Activated naive CD4-positive, alpha-beta T cell treated with anti-CD3 and anti-CD28 coated beads, Interleukin-2, amount 50 U/mL, for 24 hours (primary cell): ENCODE data around the gene NOXA1.
A peak's percentile ranks its signal among the peaks of the same experiment; 100 is the strongest.
"Not testable (repeated sequence)": the region's sequence is repeated elsewhere in the genome, so short reads cannot be mapped to it uniquely, and the experiment has no call there.

Experiments
- H3K27ac Mint-ChIP-seq: one replicate; pipeline ENCODE4 v1.8.0; 2021; ENCODE audit warnings: mild to moderate bottlenecking, mixed read lengths
- H3K27me3 Mint-ChIP-seq: one replicate; pipeline ENCODE4 v1.8.0; 2021; ENCODE audit warnings: mixed read lengths
- H3K36me3 Mint-ChIP-seq: one replicate; pipeline ENCODE4 v1.8.0; 2021; ENCODE audit warnings: mixed read lengths
- H3K4me1 Mint-ChIP-seq: one replicate; pipeline ENCODE4 v1.8.0; 2021; ENCODE audit warnings: mixed read lengths
- H3K4me3 Mint-ChIP-seq: one replicate; pipeline ENCODE4 v1.8.0; 2021; ENCODE audit warnings: mild to moderate bottlenecking, mixed read lengths
- H3K9me3 Mint-ChIP-seq: one replicate; pipeline ENCODE4 v1.8.0; 2021; ENCODE audit warnings: mixed read lengths

Gene NOXA1

DNA sequence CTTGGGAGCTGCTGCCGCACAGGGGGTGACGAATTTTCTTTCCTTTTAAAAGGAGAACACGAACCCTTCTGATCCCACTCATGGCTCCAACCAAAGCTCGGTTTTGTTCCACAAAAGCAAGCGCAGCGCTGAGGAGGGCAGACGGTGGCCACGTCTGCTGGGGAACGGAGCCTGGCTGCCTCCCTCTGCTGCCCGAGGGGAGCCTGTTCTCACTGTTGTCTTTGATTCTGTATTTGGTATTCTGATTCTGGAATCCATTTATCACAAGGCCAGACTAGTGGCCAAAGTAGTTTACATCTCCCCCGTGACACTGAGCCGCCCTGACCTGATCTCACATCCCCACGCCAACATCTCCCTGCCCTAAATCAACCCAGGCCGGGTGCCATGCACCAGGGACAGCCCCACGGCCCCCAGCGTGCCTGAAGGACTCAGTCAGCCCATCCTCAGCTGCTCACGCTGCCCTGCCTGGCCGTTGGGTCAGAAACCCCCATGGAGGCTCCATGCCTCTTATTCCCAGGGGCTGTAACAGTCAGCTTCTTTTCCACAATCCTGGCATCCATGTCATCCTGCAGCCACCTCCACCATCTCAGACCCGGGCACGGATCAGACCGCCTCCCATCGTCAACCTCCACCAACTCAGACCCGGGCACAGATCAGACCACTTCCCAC is 42.7 kb downstream of the NOXA1 start:
- Mint-ChIP-seq H3K36me3 (no peaks in the 10 kb centered on the region), H3K4me1 (peaks cover 33% of the 10 kb centered on the region), H3K27ac (no peak overlapping the region), H3K9me3 (no peaks in the 10 kb centered on the region), H3K27me3 (no peaks in the 10 kb centered on the region), H3K4me3 (no peak overlapping the region)

DNA sequence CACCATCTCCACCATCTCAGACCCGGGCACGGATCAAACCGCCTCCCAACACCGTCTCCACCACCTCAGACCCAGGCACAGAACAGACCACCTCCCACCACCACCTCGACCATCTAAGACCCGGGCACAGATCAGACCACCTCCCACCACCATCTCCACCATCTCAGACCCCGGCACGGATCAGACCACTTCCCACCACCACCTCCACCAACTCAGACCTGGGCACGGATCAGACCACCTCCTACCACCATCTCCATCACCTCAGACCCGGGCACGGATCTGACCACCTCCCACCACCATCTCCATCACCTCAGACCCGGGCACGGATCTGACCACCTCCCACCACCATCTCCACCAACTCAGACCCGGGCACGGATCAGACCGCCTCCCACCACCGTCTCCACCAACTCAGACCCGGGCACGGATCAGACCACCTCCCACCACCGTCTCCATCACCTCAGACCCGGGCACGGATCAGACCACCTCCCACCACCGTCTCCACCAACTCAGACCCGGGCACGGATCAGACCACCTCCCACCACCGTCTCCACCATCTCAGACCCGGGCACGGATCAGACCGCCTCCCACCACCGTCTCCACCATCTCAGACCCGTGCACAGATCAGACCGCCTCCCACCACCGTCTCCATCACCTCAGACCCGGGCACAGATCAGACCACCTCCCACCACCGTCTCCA is 43.3 kb downstream of the NOXA1 start:
- not testable (repeated sequence) for H3K27ac Mint-ChIP-seq, H3K9me3 Mint-ChIP-seq, H3K27me3 Mint-ChIP-seq, H3K4me3 Mint-ChIP-seq, H3K36me3 Mint-ChIP-seq
- H3K4me1 Mint-ChIP-seq, result peaks cover 32% of the 10 kb centered on the region

DNA sequence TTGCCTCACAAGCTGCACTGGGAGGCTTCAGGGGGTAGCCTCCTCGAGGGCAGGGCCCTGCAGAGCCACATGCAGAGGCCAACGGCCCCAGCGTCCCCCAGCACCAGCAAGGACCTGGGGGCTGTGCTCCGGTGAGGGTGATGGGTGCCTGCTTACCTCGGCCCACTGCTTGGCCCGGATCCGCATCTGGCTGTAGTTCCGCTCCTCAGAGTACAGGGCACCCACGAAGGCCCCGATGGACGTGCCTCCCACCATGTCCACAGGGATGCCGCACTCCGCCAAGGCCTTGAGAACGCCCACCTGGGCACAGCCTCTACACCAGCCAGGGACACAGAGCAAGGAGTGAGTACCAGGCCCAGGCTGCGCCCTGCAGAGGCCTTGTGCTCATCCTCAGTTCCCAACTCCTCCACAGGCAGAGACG is 44.0 kb downstream of the NOXA1 start:
- Mint-ChIP-seq H3K9me3 (no peaks in the 10 kb centered on the region), H3K27me3 (no peaks in the 10 kb centered on the region), H3K4me3 (no peak overlapping the region), H3K36me3 (no peaks in the 10 kb centered on the region), H3K4me1 (peaks cover 32% of the 10 kb centered on the region), H3K27ac (no peak overlapping the region)

DNA sequence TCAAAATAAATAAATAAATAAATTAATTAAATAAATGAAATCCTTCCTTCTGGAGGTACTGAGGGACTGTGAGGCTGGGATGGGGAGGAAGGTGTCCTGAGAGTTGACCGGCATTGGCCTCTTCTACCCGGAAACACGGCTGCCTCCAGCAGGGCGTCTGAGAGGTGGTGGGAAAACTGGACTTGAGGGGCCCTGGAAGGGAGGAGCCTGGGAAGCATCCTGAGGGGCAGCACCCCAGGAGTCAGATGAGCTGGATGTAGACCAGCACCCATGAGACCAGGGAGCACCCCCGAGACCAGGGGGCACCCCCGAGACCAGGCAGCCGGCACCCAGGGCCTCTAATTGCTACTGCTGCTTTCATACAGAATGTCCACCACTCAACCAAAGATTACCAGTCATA is 44.7 kb downstream of the NOXA1 start:
- Mint-ChIP-seq H3K9me3 (peaks cover under 1% of the 10 kb centered on the region), H3K4me3 (no peak overlapping the region), H3K27ac (no peak overlapping the region), H3K27me3 (no peaks in the 10 kb centered on the region), H3K36me3 (peaks cover 2% of the 10 kb centered on the region), H3K4me1 (peaks cover 28% of the 10 kb centered on the region)

DNA sequence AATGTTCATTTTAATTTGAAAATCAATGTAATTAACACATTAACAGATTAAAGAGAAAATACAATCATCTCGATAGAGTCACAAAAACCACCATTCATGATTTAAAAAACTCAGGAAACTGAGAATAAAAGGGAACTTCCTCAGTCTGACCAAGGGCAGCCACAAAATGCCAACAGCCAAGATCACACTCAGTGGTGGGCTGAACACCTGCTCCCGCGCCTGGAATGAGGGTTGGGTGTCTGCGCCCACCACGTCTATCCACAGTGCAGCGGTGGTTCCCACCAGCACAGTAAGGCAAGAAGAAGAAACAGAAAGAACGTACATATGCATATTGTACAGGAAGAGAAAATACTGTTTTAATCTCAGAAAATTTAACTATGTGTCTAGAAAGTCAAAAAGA is 47.6 kb downstream of the NOXA1 start:
- Mint-ChIP-seq H3K27me3 (no peaks in the 10 kb centered on the region), H3K9me3 (peaks cover 8% of the 10 kb centered on the region), H3K4me3 (no peak overlapping the region), H3K36me3 (peaks cover 10% of the 10 kb centered on the region), H3K27ac (peak overlapping the region; percentile 8), H3K4me1 (peaks cover 21% of the 10 kb centered on the region)

DNA sequence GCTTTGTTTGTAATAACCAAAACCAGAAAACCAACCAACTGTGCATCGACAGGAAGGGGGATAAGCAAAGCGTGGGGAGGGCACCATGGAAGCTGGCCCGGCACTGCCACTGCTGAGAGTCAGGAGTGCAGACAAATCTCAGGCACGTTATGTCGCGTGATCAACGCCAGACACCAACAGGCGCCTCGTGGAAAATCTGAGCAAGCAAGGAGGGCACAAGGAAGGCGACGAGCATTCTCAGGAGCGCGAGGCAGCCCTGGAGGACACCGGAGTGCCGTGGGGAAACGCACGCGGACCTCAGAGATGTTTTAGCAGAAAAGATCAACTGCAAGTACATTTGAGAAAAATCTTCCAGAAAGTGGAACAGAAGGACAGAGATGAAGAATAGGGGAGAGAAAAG is 51.1 kb downstream of the NOXA1 start:
- peaks cover 8% of the 10 kb centered on the region for H3K9me3 Mint-ChIP-seq
- H3K36me3 Mint-ChIP-seq, result peaks cover 14% of the 10 kb centered on the region
- no peaks in the 10 kb centered on the region for H3K27me3 Mint-ChIP-seq
- no peak overlapping the region for H3K4me3 Mint-ChIP-seq
- peaks cover 11% of the 10 kb centered on the region for H3K4me1 Mint-ChIP-seq
- H3K27ac Mint-ChIP-seq, result no peak overlapping the region

DNA sequence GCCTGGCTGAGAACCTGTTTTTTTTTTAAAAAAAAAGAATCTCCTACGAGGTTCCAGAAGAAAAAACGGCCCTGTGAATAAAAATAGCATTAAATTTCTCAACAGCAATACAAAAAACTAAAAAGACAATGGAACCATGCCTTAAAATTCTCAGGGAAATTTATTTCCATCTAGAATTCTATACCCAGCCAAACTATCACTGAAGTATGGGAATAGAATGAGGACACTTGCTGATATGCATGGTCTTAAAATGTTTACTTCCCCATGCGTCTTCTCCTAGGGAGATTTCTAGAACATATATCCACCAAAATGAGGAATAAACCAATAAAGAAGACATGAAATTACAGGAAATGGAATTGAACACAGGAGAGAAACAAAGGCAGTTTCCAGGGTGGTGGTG is 52.5 kb downstream of the NOXA1 start:
- H3K27me3 Mint-ChIP-seq, result no peaks in the 10 kb centered on the region
- H3K9me3 Mint-ChIP-seq, result peaks cover 8% of the 10 kb centered on the region
- H3K4me1 Mint-ChIP-seq, result peaks cover 4% of the 10 kb centered on the region
- peaks cover 14% of the 10 kb centered on the region for H3K36me3 Mint-ChIP-seq
- no peak overlapping the region for H3K27ac Mint-ChIP-seq
- H3K4me3 Mint-ChIP-seq, result no peak overlapping the region

DNA sequence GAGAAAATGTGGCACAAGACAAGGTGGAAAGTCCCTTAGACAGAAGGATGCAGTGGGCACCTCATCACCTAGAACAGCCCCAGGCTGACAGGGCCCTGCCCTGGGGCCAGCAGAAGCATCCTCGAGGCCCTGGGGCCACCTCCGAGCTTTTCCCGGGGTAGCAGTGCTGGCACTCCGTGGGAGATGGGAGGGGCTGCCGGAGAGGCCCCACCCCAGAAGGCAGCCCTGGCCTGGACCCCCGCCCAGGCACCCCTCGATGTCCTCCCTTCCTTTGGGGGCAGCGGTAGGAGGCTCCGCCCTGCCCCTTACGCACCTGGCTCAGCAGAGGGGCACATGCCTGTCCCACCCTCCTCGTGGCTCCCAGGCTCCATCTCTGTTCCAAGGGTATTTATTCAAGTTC is 53.7 kb downstream of the NOXA1 start:
- peaks cover 7% of the 10 kb centered on the region for H3K4me1 Mint-ChIP-seq
- H3K36me3 Mint-ChIP-seq, result peaks cover 14% of the 10 kb centered on the region
- H3K9me3 Mint-ChIP-seq, result peaks cover 8% of the 10 kb centered on the region
- H3K4me3 Mint-ChIP-seq, result no peak overlapping the region
- no peak overlapping the region for H3K27ac Mint-ChIP-seq
- H3K27me3 Mint-ChIP-seq, result no peaks in the 10 kb centered on the region

DNA sequence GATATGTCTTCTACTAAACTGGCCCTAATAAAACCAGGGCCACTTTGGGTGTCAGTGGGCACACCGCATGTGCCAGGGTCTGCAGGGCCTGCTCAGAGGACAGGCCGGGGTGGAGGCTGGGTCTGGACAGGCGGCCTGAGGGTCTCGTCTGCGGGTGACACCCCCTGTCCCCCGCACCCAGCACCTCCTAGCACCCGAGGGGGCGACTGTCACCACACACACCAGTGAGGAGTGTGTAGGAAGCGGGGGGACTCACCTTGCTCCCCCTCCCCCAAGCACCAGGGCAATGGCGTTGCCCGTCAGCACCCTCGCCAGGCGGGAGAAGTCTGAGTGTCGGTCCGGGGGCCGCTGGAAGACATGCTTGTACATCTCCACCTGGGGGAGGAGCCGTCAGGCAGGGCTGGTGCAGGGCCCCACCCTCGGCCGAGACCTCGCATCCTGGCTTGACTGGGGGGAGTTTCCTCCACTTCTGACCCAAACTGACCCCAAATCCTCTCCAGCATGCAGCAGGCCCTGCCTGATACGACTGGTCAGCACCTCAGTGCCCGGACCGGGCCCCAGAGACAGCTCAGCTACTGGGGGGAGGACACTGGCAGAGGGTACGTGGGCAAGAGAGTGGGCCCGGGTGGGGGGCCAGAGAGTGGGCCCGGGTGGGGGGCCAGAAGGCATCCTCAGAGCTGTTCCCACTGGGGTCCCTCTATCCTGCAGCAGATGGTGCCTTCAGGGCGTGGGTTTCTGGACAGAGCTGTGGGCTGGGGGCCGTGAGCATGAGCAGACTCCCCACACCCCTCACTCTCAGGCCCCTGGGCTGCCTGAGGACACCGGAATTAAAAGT is 54.8 kb downstream of the NOXA1 start:
- Mint-ChIP-seq H3K4me1 (peaks cover 11% of the 10 kb centered on the region), H3K27ac (no peak overlapping the region), H3K36me3 (peaks cover 12% of the 10 kb centered on the region), H3K4me3 (no peak overlapping the region), H3K27me3 (no peaks in the 10 kb centered on the region), H3K9me3 (peaks cover 7% of the 10 kb centered on the region)

DNA sequence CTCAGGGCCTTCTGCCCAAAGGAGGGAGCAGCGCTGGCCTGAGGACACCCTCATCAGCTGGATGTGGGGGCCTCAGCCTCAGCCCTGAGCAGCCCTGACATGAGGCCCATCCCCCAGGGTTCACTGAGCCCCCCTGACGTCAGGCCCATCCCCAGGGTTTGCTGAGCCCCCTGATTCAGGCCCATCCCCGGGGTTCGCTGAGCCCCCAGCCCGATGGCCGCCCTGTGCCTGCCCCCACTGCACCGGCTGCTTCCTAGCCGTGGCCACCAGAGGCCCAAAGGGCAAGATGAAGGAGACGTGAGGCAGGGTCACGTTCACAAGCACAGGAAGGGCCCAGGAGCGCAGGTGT is 55.4 kb downstream of the NOXA1 start:
- Mint-ChIP-seq H3K4me1 (peaks cover 11% of the 10 kb centered on the region), H3K27me3 (no peaks in the 10 kb centered on the region), H3K36me3 (peaks cover 10% of the 10 kb centered on the region), H3K4me3 (no peak overlapping the region), H3K27ac (no peak overlapping the region), H3K9me3 (peaks cover under 1% of the 10 kb centered on the region)

DNA sequence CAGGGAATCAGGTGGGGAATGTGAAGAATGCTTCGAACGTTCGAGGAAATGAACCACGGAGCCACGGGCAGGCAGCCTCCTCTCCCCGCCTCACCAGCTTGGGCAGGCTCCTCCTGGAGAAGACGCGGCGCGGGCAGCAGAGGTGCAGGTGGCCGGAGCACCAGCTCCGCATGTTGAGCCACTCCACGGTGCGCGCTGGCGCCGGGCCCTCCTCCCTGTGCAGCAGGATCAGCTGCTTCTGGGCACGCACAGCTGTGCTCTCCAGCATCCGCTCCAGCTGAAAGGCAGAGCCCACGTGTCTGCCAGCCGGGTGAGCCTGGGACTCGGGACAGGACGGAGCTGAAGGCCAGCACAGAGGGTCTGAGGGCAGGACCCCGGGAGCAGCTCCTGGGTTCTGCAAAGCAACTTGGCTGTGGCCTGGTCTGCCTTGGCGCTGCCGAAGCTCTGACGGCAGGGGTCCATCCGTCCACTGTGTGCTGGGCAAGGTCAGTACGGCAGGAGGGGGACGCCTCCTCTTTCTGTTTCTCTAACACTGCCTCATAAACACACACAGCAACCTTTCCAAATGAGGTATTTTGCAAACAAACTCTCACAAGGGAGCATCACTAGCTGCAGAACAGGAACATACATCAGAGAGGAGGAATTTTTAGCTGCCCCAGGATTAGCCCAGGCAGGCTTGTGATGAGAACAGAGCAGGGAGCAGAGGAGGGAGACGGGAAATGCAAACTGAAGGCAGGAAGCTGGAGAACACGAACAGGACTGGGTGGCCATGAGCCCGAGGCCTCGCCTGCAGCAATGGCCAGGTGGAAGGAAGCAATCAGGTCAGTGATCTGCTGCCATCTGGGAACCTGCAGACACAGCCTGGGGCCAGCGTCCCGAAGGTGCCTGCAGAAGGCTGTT is 56.0 kb downstream of the NOXA1 start:
- no peak overlapping the region for H3K27ac Mint-ChIP-seq
- no peaks in the 10 kb centered on the region for H3K27me3 Mint-ChIP-seq
- H3K4me1 Mint-ChIP-seq, result peaks cover 11% of the 10 kb centered on the region
- H3K36me3 Mint-ChIP-seq, result peaks cover 6% of the 10 kb centered on the region
- no peak overlapping the region for H3K4me3 Mint-ChIP-seq
- no peaks in the 10 kb centered on the region for H3K9me3 Mint-ChIP-seq

DNA sequence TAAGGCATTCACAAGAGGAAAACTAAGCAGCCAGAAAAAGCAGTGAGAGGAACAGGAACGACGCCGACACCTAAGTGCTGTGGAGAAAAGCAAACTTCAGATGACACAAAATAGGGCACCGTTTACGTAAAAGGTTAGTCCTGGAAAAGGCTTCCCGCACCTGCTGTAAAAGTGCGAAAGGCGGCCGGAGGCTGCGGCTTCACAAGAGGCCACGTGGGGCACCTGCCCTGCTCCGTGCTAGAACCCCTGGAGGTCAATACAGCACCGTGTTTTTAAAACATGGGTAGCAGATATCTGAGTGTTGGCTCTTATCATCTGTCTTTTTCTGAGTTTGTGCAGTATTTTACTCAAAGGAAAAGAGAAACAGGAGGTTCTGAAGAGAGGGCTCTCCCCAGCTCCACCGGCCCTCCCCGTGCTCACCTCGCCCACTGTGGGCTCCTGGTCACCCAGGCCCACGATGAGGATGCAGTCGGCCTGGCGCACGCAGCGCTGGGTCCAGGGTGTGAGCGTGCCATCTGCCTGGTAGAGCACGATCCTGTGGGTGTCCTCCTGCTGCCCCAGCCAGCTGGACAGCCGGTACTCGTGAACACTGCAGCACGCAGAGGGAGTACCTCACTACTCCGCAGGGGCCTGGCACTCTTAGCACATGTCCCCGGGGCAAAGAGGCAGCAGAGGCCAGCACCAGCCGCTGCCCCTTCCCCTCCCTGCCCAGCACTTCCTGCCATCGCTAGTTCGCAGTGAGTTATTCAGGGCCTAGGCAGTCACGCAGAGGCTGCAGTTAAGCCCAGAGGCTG is 56.9 kb downstream of the NOXA1 start:
- H3K36me3 Mint-ChIP-seq, result peaks cover 3% of the 10 kb centered on the region
- no peak overlapping the region for H3K27ac Mint-ChIP-seq
- no peaks in the 10 kb centered on the region for H3K9me3 Mint-ChIP-seq
- H3K4me3 Mint-ChIP-seq, result no peak overlapping the region
- H3K4me1 Mint-ChIP-seq, result peaks cover 11% of the 10 kb centered on the region
- no peaks in the 10 kb centered on the region for H3K27me3 Mint-ChIP-seq

DNA sequence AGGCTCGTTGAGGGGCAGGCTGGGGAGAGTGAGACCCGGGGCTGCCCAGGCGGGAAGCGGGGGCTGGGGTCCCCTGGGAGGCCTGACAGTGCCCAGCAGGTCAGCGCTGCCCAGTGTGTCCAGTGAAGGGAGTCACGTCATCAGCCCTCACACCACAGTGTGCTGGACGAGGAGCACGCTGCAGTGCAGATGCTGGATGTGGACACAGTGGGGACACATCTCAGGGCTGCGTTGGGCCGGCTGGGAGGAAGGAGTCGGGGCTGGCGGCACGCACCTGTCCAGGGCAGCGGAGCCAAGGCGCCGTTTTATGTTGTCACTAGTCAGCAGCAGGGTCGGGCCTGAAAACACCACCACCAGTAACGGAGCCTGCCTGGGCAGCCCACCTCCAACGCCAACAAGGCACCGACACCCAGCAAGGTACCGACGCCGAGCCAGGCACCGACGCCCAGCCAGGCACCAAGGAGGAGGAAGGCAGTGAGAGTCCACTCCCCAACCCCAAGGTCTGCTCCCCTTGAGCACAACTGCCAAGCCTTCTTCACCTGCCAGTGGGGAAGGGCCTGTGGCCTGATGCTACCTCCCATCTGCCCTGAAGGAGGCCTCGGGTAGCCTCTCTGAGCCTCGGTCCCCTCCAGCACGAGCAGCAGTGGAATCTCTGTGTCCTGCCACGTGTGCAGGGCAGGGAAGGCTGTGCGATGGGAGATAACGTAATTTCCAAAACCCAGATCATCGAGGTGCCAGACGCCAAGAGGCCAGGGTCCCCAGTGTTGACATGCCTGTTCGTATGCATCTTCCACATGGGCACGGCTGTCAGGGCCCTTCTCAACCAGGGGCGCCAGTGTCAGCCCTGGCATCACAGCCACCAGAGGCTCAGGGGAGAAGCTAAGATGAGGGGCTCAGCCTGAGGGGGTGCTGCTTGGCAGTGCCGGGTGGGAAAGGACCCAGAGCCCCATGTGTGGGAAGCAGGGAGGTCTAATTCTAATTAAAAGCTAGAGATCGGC is 57.8 kb downstream of the NOXA1 start:
- H3K4me1 Mint-ChIP-seq, result peaks cover 11% of the 10 kb centered on the region
- no peaks in the 10 kb centered on the region for H3K9me3 Mint-ChIP-seq
- H3K27ac Mint-ChIP-seq, result no peak overlapping the region
- H3K4me3 Mint-ChIP-seq, result no peak overlapping the region
- H3K27me3 Mint-ChIP-seq, result no peaks in the 10 kb centered on the region
- H3K36me3 Mint-ChIP-seq, result peaks cover 3% of the 10 kb centered on the region
